ENCODE measurements around the gene CSTF1. TPM values are rescaled to one million over a fixed set of nuclear protein-coding genes. Genes with fewer than 3 reads are reported as not detected.
"Not testable (repeated sequence)": the region's sequence is repeated elsewhere in the genome, so short reads cannot be mapped to it uniquely, and the experiment has no call there.

Gene CSTF1
- total and polyA plus RNA-seq, 4 donors, result 11.9 to 20.2 (median 16.0) TPM

- Histone ChIP-seq H3K9me3 (ENCODE audit: control insufficient read depth in 4 of 4, low read length in 3 of 4) (no peaks in the 10 kb centered on the region), H3K4me3 (ENCODE audit: low read depth in 1 of 3, low read length in 3 of 3) (no peak overlapping the region), H3K27me3 (ENCODE audit: control insufficient read depth in 4 of 4, insufficient read depth in 4 of 4, low read length in 3 of 4) (no peaks in the 10 kb centered on the region), H3K27ac (ENCODE audit: low read depth in 1 of 2, low read length in 2 of 2) (peak overlapping the region; percentile 65 to 71), H3K9ac (ENCODE audit: low read depth in 1 of 2, low read length in 2 of 2) (no peak overlapping the region), H3K36me3 (ENCODE audit: control insufficient read depth in 4 of 4, insufficient read depth in 3 of 4, low read depth in 1 of 4, low read length in 3 of 4) (peaks cover 9 to 17% (median 12%) of the 10 kb centered on the region in 4 donors), H3K4me1 (ENCODE audit: control insufficient read depth in 4 of 4, insufficient read depth in 4 of 4, low read length in 3 of 4) (peaks cover 2 to 30% (median 23%) of the 10 kb centered on the region in 4 donors)
- TF ChIP-seq FOXA1 (IDR thresholded peaks at IDR 0.05), result no peak
- no peak for TF ChIP-seq EGR1 (IDR thresholded peaks at IDR 0.05; ENCODE audit: low read depth in 2 of 2)
- 88% methylated on average over 1 of the region's 1 CpG for WGBS
- DNase-seq (ENCODE audit: low spot score), result no peak
Measured at GRCh38 chr20:56409956-56410355, 17.5 kb downstream of the CSTF1 start.

- not testable (repeated sequence) for H3K4me3 ChIP-seq (ENCODE audit: low read depth in 1 of 3, low read length in 3 of 3); H3K27me3 ChIP-seq (ENCODE audit: control insufficient read depth in 4 of 4, insufficient read depth in 4 of 4, low read length in 3 of 4); DNase-seq (ENCODE audit: low spot score); H3K9me3 ChIP-seq (ENCODE audit: control insufficient read depth in 4 of 4, low read length in 3 of 4); H3K9ac ChIP-seq (ENCODE audit: low read depth in 1 of 2, low read length in 2 of 2)
- Histone ChIP-seq H3K4me1 (ENCODE audit: control insufficient read depth in 4 of 4, insufficient read depth in 4 of 4, low read length in 3 of 4) (peaks cover 2 to 30% (median 23%) of the 10 kb centered on the region in 4 donors), H3K27ac (ENCODE audit: low read depth in 1 of 2, low read length in 2 of 2) (peak overlapping the region; percentile 78 to 83), H3K36me3 (ENCODE audit: control insufficient read depth in 4 of 4, insufficient read depth in 3 of 4, low read depth in 1 of 4, low read length in 3 of 4) (peaks cover 6 to 12% (median 10%) of the 10 kb centered on the region in 4 donors)
- WGBS, result 96% methylated on average over 7 of the region's 7 CpGs
Measured at GRCh38 chr20:56411287-56411686, 18.8 kb downstream of the CSTF1 start.

- H3K4me1 ChIP-seq (ENCODE audit: control insufficient read depth in 4 of 4, insufficient read depth in 4 of 4, low read length in 3 of 4), result peaks cover 2 to 30% (median 23%) of the 10 kb centered on the region in 4 donors
- peak within 1 kb of the TSS; percentile 78 to 83 for H3K27ac ChIP-seq (ENCODE audit: low read depth in 1 of 2, low read length in 2 of 2)
- peak; percentile 50 for DNase-seq (ENCODE audit: low spot score)
- H3K36me3 ChIP-seq (ENCODE audit: control insufficient read depth in 4 of 4, insufficient read depth in 3 of 4, low read depth in 1 of 4, low read length in 3 of 4), result peaks cover 6 to 8% (median 7%) of the 10 kb centered on the region in 4 donors
- peak in 1 of 2 donors; percentile 39 for TF ChIP-seq JUND (IDR thresholded peaks at IDR 0.05)
- TF ChIP-seq MAX (IDR thresholded peaks at IDR 0.05), result peak; percentile 80
- TF ChIP-seq RAD21 (IDR thresholded peaks at IDR 0.05), result peak; percentile 37 to 40
- no peak for TF ChIP-seq FOXA1 (IDR thresholded peaks at IDR 0.05)
- no peak for TF ChIP-seq ATF3 (IDR thresholded peaks at IDR 0.05)
- TF ChIP-seq TAF1 (conservative IDR thresholded peaks at IDR 0.05), result peak; percentile 66
- TF ChIP-seq NR2F2 (IDR thresholded peaks at IDR 0.05), result peak; percentile 90
- peak; percentile 79 for TF ChIP-seq REST (IDR thresholded peaks at IDR 0.05)
- peak in 1 of 2 donors; percentile 71 for TF ChIP-seq RXRA (IDR thresholded peaks at IDR 0.05)
- TF ChIP-seq CTCF (IDR thresholded peaks at IDR 0.05; ENCODE audit: low read depth, low read length, missing input control), result no peak
- TF ChIP-seq GABPA (IDR thresholded peaks at IDR 0.05 in 1 of 2, conservative IDR thresholded peaks at IDR 0.05 in 1 of 2), result peak in 1 of 2 donors; percentile 54
- TF ChIP-seq HNF4A (conservative IDR thresholded peaks at IDR 0.05), result peak; percentile 82 to 86
- TF ChIP-seq HNF4G (IDR thresholded peaks at IDR 0.05), result peak; percentile 41
- TF ChIP-seq ZBTB33 (IDR thresholded peaks at IDR 0.05), result no peak
- peak; percentile 92 for TF ChIP-seq SP1 (IDR thresholded peaks at IDR 0.05)
- TF ChIP-seq FOXA2 (IDR thresholded peaks at IDR 0.05), result peak; percentile 17
- TF ChIP-seq YY1 (IDR thresholded peaks at IDR 0.05), result peak; percentile 72
- peak in 1 of 2 donors; percentile 64 for TF ChIP-seq EGR1 (IDR thresholded peaks at IDR 0.05; ENCODE audit: low read depth in 2 of 2)
- peak within 1 kb of the TSS; percentile 15 to 44 (median 38) for H3K4me3 ChIP-seq (ENCODE audit: low read depth in 1 of 3, low read length in 3 of 3)
- 12% methylated on average over 10 of the region's 10 CpGs for WGBS
- H3K9me3 ChIP-seq (ENCODE audit: control insufficient read depth in 4 of 4, low read length in 3 of 4), result no peaks in the 10 kb centered on the region
- H3K9ac ChIP-seq (ENCODE audit: low read depth in 1 of 2, low read length in 2 of 2), result peak within 1 kb of the TSS in 1 of 2 donors; percentile 30
- H3K27me3 ChIP-seq (ENCODE audit: control insufficient read depth in 4 of 4, insufficient read depth in 4 of 4, low read length in 3 of 4), result no peaks in the 10 kb centered on the region
Measured at GRCh38 chr20:56411759-56412472, 19.5 kb downstream of the CSTF1 start, which contains the start of gene CASS4. TSS of gene CASS4 (plus strand) at chr20:56412260. CDS start at chr20:56412459, 199 bp downstream.

Measured in liver (tissue), 9 donors.